DND-41 (cell line): ENCODE data around the gene UBAP2.
A peak's percentile ranks its signal among the peaks of the same experiment; 100 is the strongest.

Experiments
- CTCF ChIP-seq: IDR thresholded peaks from 2 replicates; pipeline ENCODE4 v1.5.1; 2012; ENCODE audit warnings: borderline replicate concordance, low read length, moderate library complexity, mild to moderate bottlenecking; ENCODE audit not compliant: poor library complexity, severe bottlenecking; ENCODE audit errors: extremely low read depth
- EZH2 ChIP-seq: IDR thresholded peaks from 3 replicates; pipeline ENCODE4 v1.6.1; 2012; ENCODE audit warnings: borderline replicate concordance, low read depth, mild to moderate bottlenecking, moderate library complexity, low read length, inconsistent platforms; ENCODE audit not compliant: severe bottlenecking

GRCh38 chr9:33921967-33922895 lies 126.5 kb downstream of the UBAP2 start:
- TF ChIP-seq CTCF = peak; percentile 76
- no peak for TF ChIP-seq EZH2
